ENCODE results near the gene SPAAR. TPM values are rescaled to one million over a fixed set of nuclear protein-coding genes. Genes with fewer than 3 reads are reported as not detected.
"Not testable (repeated sequence)": the region's sequence is repeated elsewhere in the genome, so short reads cannot be mapped to it uniquely, and the experiment has no call there.

SPAAR gene
- polyA plus RNA-seq, 2 of the 4 experiments (the other 2 are of a cell fraction): not detected

GRCh38 chr9:35912791-35913400, 3.6 kb downstream of the SPAAR start:
- FAIRE-seq (no peak), DNase-seq (ENCODE audit: low read depth in 1 of 2, low spot score in 1 of 2) (no peak), ATAC-seq (no peak)
- no peak overlapping the region for H3K4me2 ChIP-seq
- 83% methylated on average over 10 of the region's 10 CpGs for WGBS (ENCODE audit: missing lambda C conversion rate)
- no peak overlapping the region for H3K4me3 ChIP-seq
- POLR2A ChIA-PET: no interaction called here
- CTCF ChIA-PET: interaction anchor here (0.5 to 13.7 kb wide), 7 partner anchors 10 to 1202 kb away, joined by 3 to 243 read pairs (median 17); no protein-coding TSS in a partner anchor
- TF ChIP-seq MYC (IDR thresholded peaks at IDR 0.05; ENCODE audit: borderline replicate concordance, low read length) (no peak), ZNF302 (CRISPR knock-in tag; IDR thresholded peaks at IDR 0.05) (no peak), CEBPB (IDR thresholded peaks at IDR 0.05) (no peak), BHLHE40 (IDR thresholded peaks at IDR 0.05; ENCODE audit: low read depth, low read length) (no peak), SREBF2 (IDR thresholded peaks at IDR 0.05) (no peak), MAX (IDR thresholded peaks at IDR 0.05) (no peak), RAD21 (conservative IDR thresholded peaks at IDR 0.05 in 1 of 2, IDR thresholded peaks at IDR 0.05 in 1 of 2) (no peak), CBX8 (IDR thresholded peaks at IDR 0.05) (no peak), HOXB13 (CRISPR knock-in tag; IDR thresholded peaks at IDR 0.05; ENCODE audit: low read depth) (no peak), KDM5A (IDR thresholded peaks at IDR 0.05) (no peak), HMGXB4 (CRISPR knock-in tag; IDR thresholded peaks at IDR 0.05; ENCODE audit: borderline replicate concordance) (no peak), ATOH8 (CRISPR knock-in tag; IDR thresholded peaks at IDR 0.05; ENCODE audit: low read depth) (no peak), HEYL (CRISPR knock-in tag; IDR thresholded peaks at IDR 0.05) (no peak), EHMT2 (IDR thresholded peaks at IDR 0.05; ENCODE audit: low read depth) (no peak)
- H3K4me1 ChIP-seq: peaks cover 28% of the 10 kb centered on the region
- peak overlapping the region in 1 of 2 experiments; percentile 62; a peak in 1 of 6 replicates for H3K27ac ChIP-seq
- no peaks in the 10 kb centered on the region for H3K9me3 ChIP-seq

- H3K4me2 ChIP-seq; H3K27ac ChIP-seq; ATAC-seq; H3K9me3 ChIP-seq; H3K4me3 ChIP-seq; DNase-seq (ENCODE audit: low read depth in 1 of 2, low spot score in 1 of 2); FAIRE-seq; POLR2A ChIA-PET: not testable (repeated sequence)
- peaks cover 23% of the 10 kb centered on the region for H3K4me1 ChIP-seq
- CTCF ChIA-PET: interaction anchor here (0.7 to 13.7 kb wide), 3 partner anchors 10 to 31 kb away, joined by 3 to 243 read pairs (median 26); no protein-coding TSS in a partner anchor
Observed at GRCh38 chr9:35913429-35913828, 4.1 kb downstream of the SPAAR start.

GRCh38 chr9:35914301-35914807, 5.1 kb downstream of the SPAAR start:
- ChIA-PET CTCF (interaction anchor here (1.1 to 2.2 kb wide), 2 partner anchors 9 to 11 kb away, joined by 3 to 10 read pairs; no protein-coding TSS in a partner anchor), POLR2A (no interaction called here)
- WGBS (ENCODE audit: missing lambda C conversion rate): 48% methylated on average over 9 of the region's 9 CpGs

More at GRCh38 chr9:35914301-35914807, 5.1 kb downstream of the SPAAR start:
- ATAC-seq: peak; percentile 54 to 58; a peak in 4 of 6 replicates
- Histone ChIP-seq H3K9me3 (no peaks in the 10 kb centered on the region), H3K4me3 (no peak overlapping the region), H3K4me1 (peaks cover 15% of the 10 kb centered on the region), H3K4me2 (no peak overlapping the region), H3K27ac (peak overlapping the region in 1 of 2 experiments; percentile 71; a peak in 2 of 6 replicates)
- peak; percentile 99 for FAIRE-seq
- DNase-seq (ENCODE audit: low read depth in 1 of 2, low spot score in 1 of 2): peak; percentile 39 to 66
- TF ChIP-seq MAX (IDR thresholded peaks at IDR 0.05) (no peak), NFE2L2 (conservative IDR thresholded peaks at IDR 0.05; ENCODE audit: low read length) (no peak), ESRRA (IDR thresholded peaks at IDR 0.05; ENCODE audit: borderline replicate concordance, low read length) (0 out of 2 replicates have a peak, but pooled peaks have one; percentile 11)

Measured in A549 (cell line).